ENCODE measurements around the gene KDM2A. TPM values are rescaled to one million over a fixed set of nuclear protein-coding genes. Genes with fewer than 3 reads are reported as not detected.

The KDM2A gene
- total RNA-seq, 1 donor from 2014 or later = 62.9 TPM

DNA sequence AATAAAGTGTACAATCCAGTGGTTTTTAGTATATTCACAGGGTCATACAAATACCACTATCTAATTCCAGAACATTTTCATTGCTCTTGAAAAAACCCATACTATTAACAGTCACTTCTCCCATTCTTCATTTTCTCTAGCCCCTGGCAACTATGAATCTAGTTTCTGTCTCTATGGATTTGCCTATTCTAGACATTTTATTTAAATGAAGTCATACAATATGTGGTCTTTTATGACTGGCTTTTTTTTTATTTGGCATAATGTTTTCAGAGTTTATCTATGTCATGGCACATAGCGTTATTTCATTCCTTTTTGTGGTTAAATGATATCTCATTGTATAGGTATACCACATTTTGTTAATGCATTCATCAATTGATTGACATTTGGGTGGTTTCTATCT lies 59.4 kb downstream of the KDM2A start:
- peaks cover 27% of the 10 kb centered on the region for H3K4me1 Mint-ChIP-seq (ENCODE audit: unreplicated experiment)
- DNase-seq (ENCODE audit: extremely low spot score, unreplicated experiment) = no peak
- peaks cover 19% of the 10 kb centered on the region for H3K36me3 Mint-ChIP-seq (ENCODE audit: unreplicated experiment)
- no peaks in the 10 kb centered on the region for H3K27me3 Mint-ChIP-seq (ENCODE audit: unreplicated experiment)
- no peak overlapping the region for H3K4me3 Mint-ChIP-seq (ENCODE audit: unreplicated experiment)
- H3K27ac Mint-ChIP-seq (ENCODE audit: unreplicated experiment) = no peak overlapping the region
- TF ChIP-seq, protein P1, sequence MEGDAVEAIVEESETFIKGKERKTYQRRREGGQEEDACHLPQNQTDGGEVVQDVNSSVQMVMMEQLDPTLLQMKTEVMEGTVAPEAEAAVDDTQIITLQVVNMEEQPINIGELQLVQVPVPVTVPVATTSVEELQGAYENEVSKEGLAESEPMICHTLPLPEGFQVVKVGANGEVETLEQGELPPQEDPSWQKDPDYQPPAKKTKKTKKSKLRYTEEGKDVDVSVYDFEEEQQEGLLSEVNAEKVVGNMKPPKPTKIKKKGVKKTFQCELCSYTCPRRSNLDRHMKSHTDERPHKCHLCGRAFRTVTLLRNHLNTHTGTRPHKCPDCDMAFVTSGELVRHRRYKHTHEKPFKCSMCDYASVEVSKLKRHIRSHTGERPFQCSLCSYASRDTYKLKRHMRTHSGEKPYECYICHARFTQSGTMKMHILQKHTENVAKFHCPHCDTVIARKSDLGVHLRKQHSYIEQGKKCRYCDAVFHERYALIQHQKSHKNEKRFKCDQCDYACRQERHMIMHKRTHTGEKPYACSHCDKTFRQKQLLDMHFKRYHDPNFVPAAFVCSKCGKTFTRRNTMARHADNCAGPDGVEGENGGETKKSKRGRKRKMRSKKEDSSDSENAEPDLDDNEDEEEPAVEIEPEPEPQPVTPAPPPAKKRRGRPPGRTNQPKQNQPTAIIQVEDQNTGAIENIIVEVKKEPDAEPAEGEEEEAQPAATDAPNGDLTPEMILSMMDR (IDR thresholded peaks at IDR 0.05) = no peak
- no peaks in the 10 kb centered on the region for H3K9me3 Mint-ChIP-seq (ENCODE audit: unreplicated experiment)

DNA sequence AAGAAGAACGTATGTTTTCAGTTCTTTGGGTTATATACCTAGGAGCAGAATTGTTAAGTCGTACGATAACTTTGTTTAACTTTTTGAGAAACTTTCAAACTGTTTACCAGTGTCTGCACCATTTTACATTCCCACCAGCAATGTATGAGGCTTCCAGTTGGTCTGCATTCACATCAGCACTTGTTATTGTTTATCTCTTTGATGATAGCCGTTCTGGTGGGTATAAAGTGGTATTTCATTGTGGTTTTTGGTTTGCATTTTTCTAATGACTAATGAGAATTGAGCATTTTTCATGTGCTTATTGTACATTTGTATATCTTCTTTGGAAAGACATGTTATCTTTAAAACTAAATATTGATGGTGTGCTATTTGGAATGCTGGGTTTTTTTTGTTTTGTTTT lies 59.8 kb downstream of the KDM2A start:
- H3K4me1 Mint-ChIP-seq (ENCODE audit: unreplicated experiment) = peaks cover 27% of the 10 kb centered on the region
- H3K27me3 Mint-ChIP-seq (ENCODE audit: unreplicated experiment) = no peaks in the 10 kb centered on the region
- DNase-seq (ENCODE audit: extremely low spot score, unreplicated experiment) = no peak
- peaks cover 19% of the 10 kb centered on the region for H3K36me3 Mint-ChIP-seq (ENCODE audit: unreplicated experiment)
- H3K9me3 Mint-ChIP-seq (ENCODE audit: unreplicated experiment) = no peaks in the 10 kb centered on the region
- no peak overlapping the region for H3K27ac Mint-ChIP-seq (ENCODE audit: unreplicated experiment)
- no peak overlapping the region for H3K4me3 Mint-ChIP-seq (ENCODE audit: unreplicated experiment)
- TF ChIP-seq, protein P1 (IDR thresholded peaks at IDR 0.05) = no peak

DNA sequence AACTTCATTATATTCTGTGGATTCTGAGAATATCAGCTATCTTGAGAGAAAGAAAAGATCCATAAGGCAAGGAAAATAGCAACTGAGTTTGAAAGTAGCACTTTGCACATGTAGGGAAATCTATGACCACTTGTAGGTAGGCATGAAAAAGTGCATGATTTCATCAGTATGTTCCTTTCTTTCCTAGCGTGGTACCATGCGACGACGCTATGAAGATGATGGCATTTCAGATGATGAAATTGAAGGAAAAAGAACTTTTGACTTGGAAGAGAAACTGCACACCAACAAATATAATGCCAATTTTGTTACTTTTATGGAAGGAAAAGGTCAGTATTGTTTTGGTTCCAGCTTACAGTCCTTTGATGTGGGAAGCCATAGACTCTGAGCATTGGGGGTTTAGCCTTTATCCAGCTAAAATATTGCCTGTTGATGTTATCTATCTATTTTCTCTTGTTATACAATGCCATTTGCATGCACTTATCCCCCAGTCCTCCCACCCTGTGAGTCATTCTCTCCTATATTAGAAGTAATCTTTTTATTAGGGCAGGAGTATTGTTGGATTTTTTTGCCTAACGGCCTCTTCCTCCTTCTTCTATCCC lies 60.9 kb downstream of the KDM2A start:
- Mint-ChIP-seq H3K4me1 (ENCODE audit: unreplicated experiment) (peaks cover 24% of the 10 kb centered on the region), H3K4me3 (ENCODE audit: unreplicated experiment) (no peak overlapping the region), H3K27me3 (ENCODE audit: unreplicated experiment) (no peaks in the 10 kb centered on the region), H3K27ac (ENCODE audit: unreplicated experiment) (no peak overlapping the region), H3K9me3 (ENCODE audit: unreplicated experiment) (no peaks in the 10 kb centered on the region), H3K36me3 (ENCODE audit: unreplicated experiment) (peaks cover 25% of the 10 kb centered on the region)
- TF ChIP-seq, protein P1 (IDR thresholded peaks at IDR 0.05) = no peak
- no peak for DNase-seq (ENCODE audit: extremely low spot score, unreplicated experiment)

DNA sequence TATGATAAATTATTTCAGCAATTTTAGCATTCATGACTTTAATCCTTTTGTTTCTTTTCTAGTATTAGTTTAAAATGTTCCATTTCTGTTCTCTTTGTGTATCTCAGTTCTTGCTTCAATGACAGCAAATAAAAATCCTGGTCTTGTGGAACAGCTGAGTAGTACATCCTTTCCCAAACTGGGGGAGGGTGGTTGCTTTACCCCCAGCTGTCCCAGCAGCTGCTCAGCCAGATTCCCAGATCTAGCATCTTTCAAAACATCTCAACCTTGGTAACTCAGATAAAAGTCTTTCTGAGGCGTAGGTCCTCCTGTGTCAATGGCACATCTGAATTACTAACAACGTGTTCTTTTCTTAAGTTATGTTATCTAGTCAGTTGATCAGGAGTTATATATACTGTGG lies 75.0 kb downstream of the KDM2A start:
- no peaks in the 10 kb centered on the region for H3K27me3 Mint-ChIP-seq (ENCODE audit: unreplicated experiment)
- no peaks in the 10 kb centered on the region for H3K9me3 Mint-ChIP-seq (ENCODE audit: unreplicated experiment)
- H3K4me3 Mint-ChIP-seq (ENCODE audit: unreplicated experiment) = no peak overlapping the region
- H3K4me1 Mint-ChIP-seq (ENCODE audit: unreplicated experiment) = no peaks in the 10 kb centered on the region
- no peak overlapping the region for H3K27ac Mint-ChIP-seq (ENCODE audit: unreplicated experiment)
- DNase-seq (ENCODE audit: extremely low spot score, unreplicated experiment) = no peak
- peaks cover 14% of the 10 kb centered on the region for H3K36me3 Mint-ChIP-seq (ENCODE audit: unreplicated experiment)
- TF ChIP-seq, protein P1 (IDR thresholded peaks at IDR 0.05) = no peak

DNA sequence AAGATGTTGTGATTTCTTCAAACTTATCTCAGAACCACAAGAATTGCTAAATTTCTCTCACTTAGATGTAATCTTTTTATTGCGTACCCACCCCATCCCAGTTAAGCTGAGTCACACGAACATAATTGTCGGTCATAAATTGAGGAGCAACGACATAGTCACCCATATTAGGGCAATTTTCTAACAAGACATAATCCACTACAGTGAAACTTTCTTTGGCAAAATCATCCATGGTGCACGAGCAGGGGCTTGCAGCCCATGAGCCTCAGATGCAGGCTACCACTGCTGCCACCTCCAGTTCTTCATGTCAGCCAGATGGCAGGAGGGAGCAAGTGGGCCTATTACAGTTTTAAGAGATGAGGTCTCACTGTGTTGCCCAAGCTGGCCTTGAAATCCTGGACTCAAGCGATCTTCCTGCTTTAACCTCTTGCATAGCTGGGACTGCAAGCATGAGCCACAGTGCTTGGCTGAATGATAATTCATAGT lies 77.0 kb downstream of the KDM2A start:
- no peak for DNase-seq (ENCODE audit: extremely low spot score, unreplicated experiment)
- TF ChIP-seq, protein P1 (IDR thresholded peaks at IDR 0.05) = no peak
- Mint-ChIP-seq H3K36me3 (ENCODE audit: unreplicated experiment) (peaks cover 17% of the 10 kb centered on the region), H3K9me3 (ENCODE audit: unreplicated experiment) (no peaks in the 10 kb centered on the region), H3K4me1 (ENCODE audit: unreplicated experiment) (no peaks in the 10 kb centered on the region), H3K27ac (ENCODE audit: unreplicated experiment) (no peak overlapping the region), H3K4me3 (ENCODE audit: unreplicated experiment) (no peak overlapping the region), H3K27me3 (ENCODE audit: unreplicated experiment) (no peaks in the 10 kb centered on the region)
